Stimulated activated CD8-positive, alpha-beta memory T cell treated with anti-CD3 and anti-CD28 coated beads, Interleukin-12 subunit alpha, Interleukin-12 subunit beta, amount 100 ng/mL, for 24 hours (primary cell): Measurements from ENCODE around the gene CLDN6.
A peak's percentile ranks its signal among the peaks of the same experiment; 100 is the strongest.
"Not testable (repeated sequence)": the region's sequence is repeated elsewhere in the genome, so short reads cannot be mapped to it uniquely, and the experiment has no call there.

Source experiments
- DNase-seq: peaks from one replicate; pipeline ENCODE4 v3.0.0-alpha.2; 2020; ENCODE audit errors: extremely low read depth

CLDN6 gene, protein sequence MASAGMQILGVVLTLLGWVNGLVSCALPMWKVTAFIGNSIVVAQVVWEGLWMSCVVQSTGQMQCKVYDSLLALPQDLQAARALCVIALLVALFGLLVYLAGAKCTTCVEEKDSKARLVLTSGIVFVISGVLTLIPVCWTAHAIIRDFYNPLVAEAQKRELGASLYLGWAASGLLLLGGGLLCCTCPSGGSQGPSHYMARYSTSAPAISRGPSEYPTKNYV

DNA sequence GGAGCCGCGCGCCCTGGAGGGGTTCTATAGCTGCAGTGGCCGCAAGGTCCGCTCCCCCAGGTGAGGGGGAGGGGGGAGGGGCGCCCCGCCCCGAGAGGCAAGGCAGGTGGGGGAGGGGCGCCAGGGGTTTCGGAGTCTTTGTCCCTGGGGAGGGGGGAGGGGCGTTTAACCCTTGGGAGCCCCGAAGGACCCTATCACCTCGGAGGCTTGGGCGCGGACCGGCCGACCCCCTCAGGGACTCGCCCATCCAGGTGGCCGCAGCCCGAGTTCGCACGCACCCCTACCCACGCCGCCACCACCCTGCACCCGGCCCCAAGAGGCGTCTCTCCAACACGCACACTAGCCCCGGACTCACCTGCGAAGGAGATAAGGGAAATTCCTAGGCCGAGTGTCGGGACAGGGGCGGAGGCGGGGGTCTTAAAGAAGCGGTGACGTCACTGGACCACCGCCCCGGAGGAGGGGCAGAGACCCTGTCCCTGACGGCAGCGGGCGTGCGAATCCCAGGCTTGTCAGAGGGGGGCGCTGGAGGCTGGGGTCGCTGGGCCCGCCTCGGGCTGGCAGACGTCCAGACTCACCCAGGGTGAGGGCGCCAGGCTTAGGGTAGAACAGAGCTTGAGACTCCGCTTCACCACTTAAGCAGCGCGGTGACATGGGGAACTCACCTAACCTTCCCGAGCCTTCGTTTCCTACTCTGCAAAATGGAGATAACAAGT is at the start of gene CLDN6:
Gene CLDN6 (minus strand): TSS at position 390 of the 713 bp plus-strand sequence. CDS start 2,162 bp downstream, outside the sequence.
- no peak for DNase-seq

DNA sequence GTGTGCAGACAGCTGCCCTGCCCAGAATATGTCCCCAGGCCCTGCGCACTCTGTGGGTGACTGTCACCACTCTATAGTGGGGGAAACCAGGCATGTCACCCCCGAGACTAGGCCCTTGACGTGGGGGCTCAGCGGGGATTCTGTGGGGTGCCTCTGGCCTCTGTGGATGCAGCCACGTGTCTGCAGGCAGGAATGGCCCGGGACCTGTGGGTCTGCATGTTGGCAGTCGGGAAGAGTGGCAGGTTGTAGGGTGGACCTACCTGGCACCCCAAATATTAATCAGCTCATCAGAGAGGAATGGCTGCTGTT is 48.4 kb upstream of the CLDN6 start:
- no peak for DNase-seq

DNA sequence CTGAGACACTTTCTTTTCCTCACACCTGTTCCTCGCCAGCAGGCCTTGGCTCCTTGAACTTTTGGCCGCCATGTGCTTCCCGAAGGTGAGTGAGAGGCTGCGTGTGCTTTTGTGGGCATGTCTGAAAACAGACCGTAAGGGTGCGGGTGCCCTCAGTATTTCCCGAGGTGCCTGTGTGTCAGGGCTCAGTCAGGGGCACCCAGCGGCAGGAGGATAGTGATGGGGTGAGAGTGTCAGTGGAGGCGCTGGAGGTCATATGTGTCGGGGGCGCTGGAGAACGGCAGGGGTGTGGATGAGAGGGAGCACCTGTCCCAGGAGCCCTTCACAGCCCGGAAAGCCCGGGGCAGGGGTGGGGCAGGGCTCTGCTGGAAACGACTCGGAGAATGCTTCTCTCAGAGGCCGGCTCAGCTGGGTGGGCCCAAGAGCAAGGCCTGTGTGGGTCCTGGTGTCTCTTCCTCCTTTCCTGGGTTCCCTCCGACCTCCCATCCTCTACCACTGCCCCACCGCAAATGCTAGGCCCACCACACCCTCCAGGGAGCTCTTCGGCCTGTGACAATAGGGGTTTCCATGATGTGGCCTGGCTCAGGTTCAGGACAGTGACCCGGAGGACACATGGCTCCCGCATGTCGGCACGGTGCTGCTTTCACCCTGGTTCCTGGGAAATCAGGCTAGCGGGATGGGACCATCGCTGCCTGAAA is 47.9 kb upstream of the CLDN6 start:
- DNase-seq = no peak

DNA sequence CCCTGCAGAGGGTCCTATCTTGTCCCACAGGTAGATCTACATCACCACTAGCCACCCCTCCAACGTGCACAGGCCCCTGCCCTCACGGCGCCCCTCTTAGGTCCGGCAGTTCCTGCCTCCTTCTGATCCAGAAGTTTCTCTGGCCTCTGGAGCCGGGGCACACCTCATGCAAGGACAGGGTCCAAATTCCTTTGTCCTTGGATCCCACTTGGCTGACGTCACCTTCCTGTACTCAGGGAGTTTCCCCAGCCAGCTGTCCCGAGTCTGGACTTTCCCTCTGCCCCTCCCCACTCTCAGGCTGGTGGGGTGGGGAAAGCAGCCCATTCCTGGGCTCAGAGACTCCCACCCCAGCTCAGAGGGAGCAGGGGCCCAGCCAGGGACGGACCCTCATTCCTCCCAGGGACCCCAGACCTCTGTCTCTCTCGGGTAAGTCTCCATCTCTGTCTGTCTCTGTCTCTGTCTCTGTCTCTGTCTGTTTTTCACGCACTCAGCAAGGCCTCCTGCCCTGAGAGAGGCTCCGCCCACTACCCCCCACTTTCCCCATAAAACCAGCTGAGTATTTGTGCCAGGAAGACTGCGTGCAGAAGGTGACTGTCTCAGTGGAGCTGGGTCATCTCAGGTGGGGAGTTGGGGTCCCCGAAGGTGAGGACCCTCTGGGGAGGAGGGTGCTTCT is 47.2 kb upstream of the CLDN6 start, which contains the start of gene IL32:
Gene IL32 (plus strand): TSS at position 572 of the 673 bp plus-strand sequence. CDS start 172 bp downstream, outside the sequence.
- DNase-seq = no peak

DNA sequence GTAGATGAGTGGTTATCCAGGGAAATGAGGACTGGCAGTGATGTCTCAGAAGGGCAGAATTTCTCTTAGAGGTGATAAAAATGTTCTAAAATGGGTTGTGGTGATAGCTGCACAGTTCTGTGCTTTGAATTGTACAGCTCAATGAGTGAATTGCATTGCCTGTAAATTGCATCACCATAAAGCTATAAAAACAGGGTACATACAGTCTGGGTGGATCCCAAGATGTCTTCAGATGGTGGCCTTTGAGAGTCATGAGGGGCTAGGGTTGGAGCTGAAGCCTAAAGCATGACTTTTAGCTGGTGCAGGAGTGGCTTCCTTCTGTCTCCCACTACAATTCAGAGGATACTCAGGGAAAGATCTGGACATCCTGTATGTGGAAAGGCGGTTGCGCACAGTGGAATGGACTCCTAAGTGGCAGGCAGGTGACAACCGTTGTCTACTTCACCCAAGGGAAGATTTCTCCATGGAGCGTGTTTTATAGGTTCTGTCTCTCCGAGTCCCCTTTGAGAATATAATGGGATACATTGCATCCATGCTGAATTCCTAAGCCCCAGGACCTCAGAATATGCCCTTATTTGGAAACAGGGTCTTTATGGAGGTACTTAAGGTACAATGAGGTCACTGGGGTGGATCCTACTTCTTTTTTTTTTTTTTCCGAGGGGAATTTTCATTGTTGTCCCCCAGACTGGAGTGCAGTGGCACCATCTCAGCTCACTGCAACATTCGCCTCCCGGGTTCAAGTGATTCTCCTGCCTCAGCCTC is 45.8 kb upstream of the CLDN6 start:
- no peak for DNase-seq

DNA sequence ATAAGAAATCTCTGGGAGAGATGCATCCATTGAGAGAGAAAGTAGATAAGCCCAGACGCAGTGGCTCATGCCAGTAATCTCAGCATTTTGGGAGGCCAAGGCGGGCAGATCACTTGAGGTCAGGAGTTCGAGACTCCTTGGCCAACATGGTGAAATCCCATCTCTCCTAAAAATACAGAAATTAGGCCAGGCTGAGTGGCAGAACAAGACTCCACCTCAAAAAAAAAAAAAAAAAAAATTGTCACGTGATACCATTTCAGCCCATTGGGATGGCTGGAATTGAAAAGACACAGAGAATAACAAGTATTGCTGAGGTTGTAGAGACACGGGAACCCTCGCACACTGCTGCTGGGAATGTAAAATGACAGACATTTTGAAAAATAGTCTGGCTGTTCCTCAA is 44.6 kb upstream of the CLDN6 start:
- no peak for DNase-seq

DNA sequence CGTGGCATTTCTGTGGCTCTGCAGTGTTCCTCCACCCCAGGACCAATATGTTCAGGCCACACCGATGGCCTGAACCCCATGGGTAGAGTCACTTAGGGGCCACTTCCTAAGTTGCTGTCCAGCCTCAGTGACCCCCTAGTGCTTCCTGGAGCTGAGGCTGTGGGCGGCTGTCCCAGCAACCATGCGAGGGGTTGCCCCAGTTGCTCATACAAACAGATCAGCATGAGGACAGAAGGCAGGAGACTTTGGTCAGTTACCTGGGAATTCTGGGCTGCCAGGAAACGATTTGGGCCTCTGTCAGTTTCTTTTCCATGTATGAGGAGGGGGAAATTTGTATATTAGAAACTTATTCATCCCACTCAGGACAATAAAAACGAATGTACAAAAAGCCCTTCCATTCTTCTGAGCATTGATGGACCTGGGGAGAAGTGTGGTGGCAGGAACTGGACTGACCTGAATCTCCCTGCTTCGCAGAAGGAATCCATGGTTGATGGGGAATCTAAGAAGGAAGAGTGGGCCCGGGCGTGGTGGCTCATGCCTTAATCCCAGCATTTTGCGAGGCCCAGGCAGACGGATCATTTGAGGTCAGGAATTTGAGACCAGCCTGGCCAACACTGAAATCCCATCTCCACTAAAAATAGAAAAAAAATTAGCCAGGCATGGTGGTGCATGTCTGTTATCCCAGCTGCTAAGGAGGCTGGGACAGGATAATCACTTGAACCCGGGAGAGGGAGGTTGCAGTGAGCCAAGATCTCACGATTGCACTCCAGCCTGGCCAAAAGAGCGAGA is 42.5 kb upstream of the CLDN6 start:
- DNase-seq = no peak

DNA sequence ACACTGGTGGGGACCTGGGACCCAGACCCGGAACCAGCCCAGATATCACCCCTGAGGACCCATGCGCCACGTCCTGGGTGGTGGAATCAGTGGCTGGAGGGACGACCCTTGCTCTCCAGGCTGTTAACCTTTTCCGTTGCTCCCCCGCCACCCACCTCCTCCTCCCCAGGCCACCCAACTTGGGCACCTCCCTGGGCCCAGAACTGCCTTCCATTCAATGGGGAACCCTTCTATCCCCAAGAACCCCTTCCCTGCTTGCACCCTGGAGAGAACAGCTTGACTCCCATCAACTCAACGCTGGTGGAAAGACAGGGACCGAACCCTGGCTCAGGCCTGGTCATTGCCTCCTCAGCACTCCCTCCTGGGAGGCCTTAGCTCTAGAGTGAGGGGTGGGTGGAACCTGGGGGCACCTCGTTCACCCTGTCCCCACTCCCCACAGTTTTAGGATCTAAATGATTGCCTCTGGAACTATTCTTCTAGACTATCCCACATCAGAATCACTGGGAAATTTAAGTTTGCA is 41.8 kb upstream of the CLDN6 start:
- no peak for DNase-seq

DNA sequence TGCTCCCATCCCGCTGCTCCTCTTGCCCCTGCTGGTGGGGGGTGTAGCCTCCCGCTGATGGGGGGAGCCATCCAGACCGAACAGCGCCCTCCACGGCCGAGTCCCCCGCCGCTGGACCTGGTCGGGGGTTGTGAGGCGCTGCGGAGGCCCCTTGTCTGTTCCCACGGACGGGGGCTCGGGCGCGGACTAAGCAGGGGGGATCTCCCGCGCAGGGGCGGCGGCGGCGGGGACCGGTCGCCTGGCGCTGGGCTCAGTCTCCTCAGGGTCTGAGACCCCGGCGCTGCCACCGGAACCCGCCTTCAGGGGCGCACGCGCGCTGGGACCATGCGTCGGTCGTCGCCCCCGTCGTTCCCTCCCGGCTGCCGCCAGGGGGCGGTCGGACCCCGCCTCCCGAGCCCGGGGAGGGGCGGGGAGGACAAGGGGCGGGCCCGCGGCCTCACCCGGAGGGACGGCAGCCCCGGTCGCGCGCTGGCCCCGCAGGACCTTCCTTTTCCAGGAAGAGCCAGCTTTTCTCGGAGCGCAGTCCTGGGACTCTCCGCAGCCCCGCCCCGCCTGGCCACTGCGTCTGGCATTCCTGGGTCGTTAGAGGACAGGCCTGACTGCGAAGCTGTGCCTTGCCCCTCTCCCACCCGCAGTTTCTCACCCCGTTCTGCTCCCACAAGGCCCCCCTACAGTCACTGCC is 41.2 kb upstream of the CLDN6 start:
- DNase-seq = peak; percentile 65

DNA sequence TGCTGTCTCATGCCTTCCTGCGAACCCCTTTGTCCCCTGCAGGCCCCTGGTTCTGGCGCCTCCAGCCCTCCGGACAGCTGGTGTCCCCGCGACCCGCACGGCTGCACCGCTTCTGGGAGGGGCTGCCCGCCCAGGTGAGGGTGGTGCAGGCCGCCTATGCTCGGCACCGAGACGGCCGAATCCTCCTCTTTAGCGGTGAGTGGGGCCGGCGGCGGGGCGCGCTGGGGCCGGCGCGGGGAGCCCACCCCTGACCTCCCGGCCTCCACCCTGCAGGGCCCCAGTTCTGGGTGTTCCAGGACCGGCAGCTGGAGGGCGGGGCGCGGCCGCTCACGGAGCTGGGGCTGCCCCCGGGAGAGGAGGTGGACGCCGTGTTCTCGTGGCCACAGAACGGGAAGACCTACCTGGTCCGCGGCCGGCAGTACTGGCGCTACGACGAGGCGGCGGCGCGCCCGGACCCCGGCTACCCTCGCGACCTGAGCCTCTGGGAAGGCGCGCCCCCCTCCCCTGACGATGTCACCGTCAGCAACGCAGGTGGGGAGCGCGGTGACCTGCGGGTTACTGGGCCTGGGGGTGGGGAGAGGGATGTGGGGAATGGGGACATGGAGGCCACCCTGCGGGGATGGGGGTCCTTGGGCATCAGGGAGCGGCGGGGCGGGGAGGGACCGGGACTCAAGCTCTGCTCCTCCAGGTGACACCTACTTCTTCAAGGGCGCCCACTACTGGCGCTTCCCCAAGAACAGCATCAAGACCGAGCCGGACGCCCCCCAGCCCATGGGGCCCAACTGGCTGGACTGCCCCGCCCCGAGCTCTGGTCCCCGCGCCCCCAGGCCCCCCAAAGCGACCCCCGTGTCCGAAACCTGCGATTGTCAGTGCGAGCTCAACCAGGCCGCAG is 40.4 kb upstream of the CLDN6 start:
- DNase-seq = no peak

DNA sequence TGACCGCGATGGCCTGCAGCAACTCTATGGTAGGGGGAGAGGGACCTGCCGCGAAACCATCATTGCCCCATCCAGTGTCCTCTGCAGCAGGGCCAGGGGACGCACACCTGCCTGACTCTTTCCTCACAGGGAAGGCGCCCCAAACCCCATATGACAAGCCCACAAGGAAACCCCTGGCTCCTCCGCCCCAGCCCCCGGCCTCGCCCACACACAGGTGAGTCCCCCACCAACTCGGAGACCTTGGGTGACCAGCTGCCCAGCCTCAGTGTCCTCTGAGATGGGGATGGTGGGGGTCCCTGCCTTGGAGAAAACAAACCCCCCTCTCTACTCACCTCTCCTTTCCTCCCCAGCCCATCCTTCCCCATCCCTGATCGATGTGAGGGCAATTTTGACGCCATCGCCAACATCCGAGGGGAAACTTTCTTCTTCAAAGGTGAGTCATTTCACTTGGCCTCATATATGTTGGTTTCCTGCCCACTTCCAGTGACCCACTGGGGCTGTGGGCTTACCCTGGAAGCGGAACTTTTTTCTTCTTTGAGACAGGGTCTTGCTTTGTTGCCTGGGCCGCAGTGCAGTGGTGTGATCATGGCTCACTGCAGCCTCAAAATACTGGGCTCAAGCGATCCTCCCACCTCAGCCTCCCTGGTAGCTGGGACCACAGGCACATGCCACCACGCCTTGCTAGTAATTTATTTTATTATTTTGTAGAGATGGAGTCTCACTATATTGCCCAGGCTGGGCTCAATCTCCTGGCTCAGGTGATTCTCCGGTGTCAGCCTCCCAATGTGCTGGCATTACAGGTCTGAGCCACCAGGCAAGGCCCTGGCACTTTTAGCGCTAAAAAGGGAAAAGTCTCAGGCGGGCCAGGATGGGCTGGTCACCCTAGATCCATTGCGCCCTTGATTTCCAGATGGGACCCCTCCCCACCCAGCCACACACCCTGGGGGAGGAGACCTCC is 39.5 kb upstream of the CLDN6 start:
- DNase-seq = no peak

DNA sequence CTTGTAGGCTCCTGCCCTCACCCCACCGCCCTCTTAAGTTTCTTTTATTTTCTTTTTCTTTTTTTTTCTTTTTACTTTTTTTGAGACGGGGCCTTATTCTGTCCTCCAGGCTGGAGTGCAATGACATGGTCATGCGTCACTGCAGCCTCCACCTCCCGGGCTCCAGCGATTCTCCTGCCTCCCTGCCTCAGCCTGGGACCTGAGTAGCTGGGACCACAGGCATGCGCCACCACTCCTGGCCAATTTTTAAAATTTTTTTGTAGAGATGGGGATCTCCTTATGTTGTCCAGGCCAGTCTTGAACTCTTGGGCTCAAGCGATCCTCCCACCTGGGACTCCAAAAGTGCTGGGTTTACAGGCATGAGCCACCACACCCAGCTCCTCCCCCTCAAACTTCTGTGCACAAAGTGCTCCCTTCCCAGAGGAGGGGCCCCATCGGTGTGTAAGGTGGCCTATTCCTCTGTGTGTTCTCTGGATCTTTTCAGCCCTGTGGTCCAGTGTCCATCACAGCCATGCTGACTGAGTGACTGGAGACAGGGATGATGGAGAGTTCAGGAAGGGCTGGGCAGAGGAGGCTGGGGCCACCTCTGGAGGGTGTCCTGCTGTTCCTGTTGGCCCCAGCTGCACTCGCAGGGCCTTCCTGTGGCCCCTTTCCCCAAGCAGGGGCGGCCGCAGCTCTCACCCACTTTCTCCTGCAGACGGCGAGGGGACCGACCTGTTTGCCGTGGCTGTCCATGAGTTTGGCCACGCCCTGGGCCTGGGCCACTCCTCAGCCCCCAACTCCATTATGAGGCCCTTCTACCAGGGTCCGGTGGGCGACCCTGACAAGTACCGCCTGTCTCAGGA is 38.6 kb upstream of the CLDN6 start:
- DNase-seq = no peak

DNA sequence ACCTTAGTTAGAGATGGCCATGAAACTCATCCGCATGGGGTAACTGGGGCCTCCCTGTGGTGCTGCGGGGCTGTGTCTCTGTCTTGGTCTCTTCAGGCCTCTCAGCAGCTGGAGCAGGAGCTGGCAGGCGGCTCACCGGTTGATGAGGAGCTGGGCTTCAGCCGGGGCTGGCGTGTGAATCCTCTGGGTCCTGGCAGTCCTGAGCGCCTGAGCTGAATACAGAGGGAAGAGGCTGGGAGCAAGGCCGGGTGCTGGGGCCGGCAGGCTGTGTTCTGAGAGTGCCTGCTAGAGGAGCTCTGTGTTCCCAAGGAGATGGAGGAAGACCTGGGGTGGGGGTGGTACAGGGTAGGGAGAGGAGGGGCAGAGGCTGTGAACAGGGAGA is 37.7 kb upstream of the CLDN6 start:
- not testable (repeated sequence) for DNase-seq

DNA sequence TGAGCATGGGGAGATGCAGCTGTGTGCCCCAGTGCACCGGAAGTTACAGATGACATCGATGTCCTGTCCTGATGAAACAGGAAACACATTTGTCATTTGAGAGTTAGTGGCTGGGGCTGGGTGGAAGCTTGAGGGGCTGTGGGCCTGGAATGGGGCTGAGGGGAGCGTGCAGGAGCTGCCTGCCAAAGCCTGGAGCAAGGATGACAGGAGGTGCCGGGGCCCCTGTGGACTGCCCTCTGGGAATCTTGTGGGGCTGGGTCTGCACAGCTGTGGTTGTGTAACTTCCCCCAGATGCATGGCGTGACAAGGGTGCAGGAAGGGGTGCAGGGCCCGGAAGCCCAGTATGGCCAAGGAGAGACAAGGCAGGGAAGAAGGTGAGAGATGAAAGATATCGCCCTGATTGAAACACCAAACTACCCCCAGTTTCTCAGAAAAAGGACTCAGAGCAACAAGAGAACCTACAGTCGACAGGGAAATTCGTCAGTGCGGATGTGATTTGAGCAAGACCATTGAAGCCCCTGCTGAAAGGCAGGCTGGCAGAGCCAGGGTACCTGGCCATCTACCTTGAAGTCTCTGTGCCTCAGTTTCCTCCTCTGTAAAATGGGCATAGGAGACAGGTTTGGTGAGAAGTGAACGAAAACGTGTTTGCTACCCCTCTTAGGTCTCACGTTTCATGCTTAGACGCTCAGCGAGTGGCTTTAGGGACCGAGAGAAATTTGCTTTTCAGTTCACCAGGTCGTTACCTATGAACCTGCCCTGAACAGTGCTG is 37.2 kb upstream of the CLDN6 start:
- no peak for DNase-seq

DNA sequence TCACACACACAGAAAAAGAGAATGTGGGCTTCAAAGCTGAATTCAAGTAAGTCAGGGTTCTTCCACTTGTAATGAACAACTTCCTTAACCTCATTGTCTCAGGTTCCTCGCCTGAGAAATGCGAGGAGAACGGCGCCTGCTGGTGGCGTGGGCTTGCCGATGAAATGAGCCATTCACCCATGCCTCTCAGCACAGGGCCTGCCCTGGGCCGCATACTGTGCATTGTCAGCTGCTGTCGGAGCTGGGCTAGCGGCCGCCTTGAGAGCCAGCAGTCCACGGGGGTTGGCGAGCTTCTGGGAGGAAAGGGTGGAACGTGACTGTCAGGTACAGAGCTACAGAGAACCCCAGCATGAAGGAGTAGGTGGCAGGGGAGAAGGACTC is 35.3 kb upstream of the CLDN6 start:
- not testable (repeated sequence) for DNase-seq
